HepG2 (cell line): ENCODE data around the gene ADAMTS2. TPM values are rescaled to one million over a fixed set of nuclear protein-coding genes. Genes with fewer than 3 reads are reported as not detected.

Source experiments
- ATAC-seq: fragments of 200-7000 bp; cut with Tn5 transposase; 3 replicates; pipeline ENCODE4 v1.9.1; 2020; ENCODE audit warnings: mild to moderate bottlenecking, moderate library complexity
- BruUV-seq: library from RNA; stranded (reverse); fragments of 400-500 nt; replicated peaks from 2 replicates; lab custom pipeline; 2021; lab: Mats Ljungman, UMichigan
- CTCF ChIA-PET: fragments of 300-600 bp; formaldehyde crosslinking; extraction: SDS; loops from one replicate; lab custom pipeline; 2021; ENCODE audit warnings: low total read pairs, inconsistent platforms, low intra/inter-chr PET ratio; lab: Yijun Ruan, JAX
- POLR2A ChIA-PET: fragments of 350-600 bp; sonication (Branson Sonifier 250); formaldehyde crosslinking; loops from one replicate; lab custom pipeline; 2020; ENCODE audit warnings: antibody characterized with exemption, inconsistent platforms; lab: Yijun Ruan, JAX
- DNase-seq: peaks from one replicate; pipeline ENCODE4 v3.0.0-alpha.2; 2015; ENCODE audit warnings: low spot score
- FAIRE-seq: peaks from 3 replicates; lab custom pipeline; 2011; peaks lifted over from hg19 to GRCh38; lab: Jason Lieb, UNC
- H2AFZ ChIP-seq: one replicate; pipeline ENCODE4 v1.6.1; 2011; ENCODE audit warnings: low read length, inconsistent platforms
- H3K27ac ChIP-seq: fragments of 300-600 bp; 3 replicates; pipeline ENCODE4 v1.8.0; 2011; ENCODE audit warnings: mixed run types, mild to moderate bottlenecking, mixed read lengths, low read length, inconsistent platforms; ENCODE audit not compliant: insufficient read depth; ENCODE audit errors: extremely low read length
- H3K27me3 ChIP-seq, 2 experiments: fragments of 200-600 bp in 1 of 2; 2 replicates in 1 of 2; 3 replicates in 1 of 2; pipeline versions ENCODE4 v1.6.0 to v1.8.0; 2011; ENCODE audit warnings: low read length in 2 of 2, mild to moderate bottlenecking in 2 of 2, moderate library complexity in 2 of 2, inconsistent platforms in 1 of 2; ENCODE audit not compliant: insufficient read depth in 2 of 2, control insufficient read depth in 1 of 2
- H3K36me3 ChIP-seq, 2 experiments: fragments of 200-600 bp in 1 of 2; replicated peaks in 1 of 2; 2 replicates in 1 of 2; 3 replicates in 1 of 2; pipeline versions ENCODE4 v1.5.1 to v1.8.0; 2011; ENCODE audit warnings: low read length in 2 of 2, inconsistent platforms in 1 of 2; ENCODE audit not compliant: insufficient read depth in 2 of 2, control insufficient read depth in 1 of 2
- H3K4me1 ChIP-seq: 2 replicates; pipeline ENCODE4 v1.5.1; 2012; ENCODE audit warnings: low read length, inconsistent platforms; ENCODE audit not compliant: insufficient read depth
- H3K4me2 ChIP-seq: 2 replicates; pipeline ENCODE4 v1.6.0; 2011; ENCODE audit warnings: low read depth, low read length, inconsistent platforms
- H3K4me3 ChIP-seq, 3 experiments: fragments of 200-600 bp in 1 of 3; sonication (generic), shearing (Covaris generic) in 1 of 3; replicated peaks in 1 of 3; 2 replicates each; pipeline ENCODE4 v1.5.1; 2011 to 2016; ENCODE audit warnings: low read length in 3 of 3, inconsistent platforms in 2 of 3, low read depth in 2 of 3, mild to moderate bottlenecking in 2 of 3, control low read depth in 1 of 3, mixed read lengths in 1 of 3; ENCODE audit not compliant: insufficient read depth in 1 of 3
- H3K79me2 ChIP-seq: one replicate; pipeline ENCODE4 v1.6.1; 2011; ENCODE audit warnings: low read length, inconsistent platforms; ENCODE audit not compliant: insufficient read depth
- H3K9ac ChIP-seq: 2 replicates; pipeline ENCODE4 v1.6.0; 2011; ENCODE audit warnings: mild to moderate bottlenecking, low read depth, low read length, inconsistent platforms; ENCODE audit not compliant: insufficient read depth
- H3K9me3 ChIP-seq: 2 replicates; pipeline ENCODE4 v1.5.1; 2012; ENCODE audit warnings: mild to moderate bottlenecking, low read length
- H4K20me1 ChIP-seq: 2 replicates; pipeline ENCODE4 v1.6.0; 2011; ENCODE audit warnings: inconsistent platforms, mild to moderate bottlenecking, low read length, moderate library complexity; ENCODE audit not compliant: insufficient read depth
- ATF7-NPFF ChIP-seq: sonication (generic); formaldehyde crosslinking; IDR thresholded peaks from 2 replicates; pipeline ENCODE4 v1.8.1; 2023; ENCODE audit warnings: mild to moderate bottlenecking, low read depth, missing genetic modification reagents, moderate library complexity
- SIX4 ChIP-seq: sonication (generic); formaldehyde crosslinking; IDR thresholded peaks from 2 replicates; pipeline ENCODE4 v1.4.0; 2020; ENCODE audit warnings: missing genetic modification reagents
- ZEB1 ChIP-seq: IDR thresholded peaks from 2 replicates; pipeline ENCODE4 v1.6.1; 2012; ENCODE audit warnings: mild to moderate bottlenecking, low read depth, inconsistent platforms; ENCODE audit not compliant: insufficient replicate concordance
- ZNF317 ChIP-seq: sonication (generic); formaldehyde crosslinking; IDR thresholded peaks from 2 replicates; pipeline ENCODE4 v1.5.0; 2020; ENCODE audit warnings: mild to moderate bottlenecking, missing genetic modification reagents
- ZNF446 ChIP-seq: sonication (generic); formaldehyde crosslinking; IDR thresholded peaks from 2 replicates; pipeline ENCODE4 v1.5.0; 2020; ENCODE audit warnings: mild to moderate bottlenecking, missing genetic modification reagents
- ZNF724P ChIP-seq: sonication (generic); formaldehyde crosslinking; IDR thresholded peaks from 2 replicates; pipeline ENCODE4 v1.8.0; 2022; ENCODE audit warnings: missing genetic modification reagents, borderline replicate concordance
- ZNF83 ChIP-seq: sonication (generic); formaldehyde crosslinking; IDR thresholded peaks from 2 replicates; pipeline ENCODE4 v1.4.0; 2020; ENCODE audit warnings: missing genetic modification reagents, mild to moderate bottlenecking, borderline replicate concordance
- WGBS: methylation state at CpG from one replicate; pipeline ENCODE4 v1.1.6; 2017; ENCODE audit warnings: low lambda C conversion rate; 5-methylcytosine and 5-hydroxymethylcytosine counted together
- in situ Hi-C: cut with HindIII; loops from 2 replicates; pipeline ENCODE4 v1.10.0; 2017; ENCODE audit warnings: low pct_unique_long_range_greater_than_20kb; ENCODE audit not compliant: extremely low pct_ligation_motif_present
- intact Hi-C: fragments of 100-400 bp; cut with micrococcal nuclease; formaldehyde crosslinking; loops from one replicate; pipeline ENCODE4 v1.10.0; 2022; ENCODE audit not compliant: unreplicated experiment
- polyA plus RNA-seq, 8 experiments: library from polyadenylated mRNA; depleted of rRNA in 3 of 8; stranded (reverse) in 7 of 8; unstranded in 1 of 8; fragments of >200 nt; fragmentation: Illumina TruSeq in 4 of 8; extraction: Trizol in 4 of 8; gene quantifications; 2 replicates each; pipeline versions ENCODE4 v1.2.1 to v1.2.3, GENCODE V29; 2011 to 2016; ENCODE audit warnings: low read depth in 4 of 8, missing spikeins in 1 of 8, mixed read lengths in 1 of 8; ENCODE audit not compliant: insufficient read depth in 1 of 8
- total RNA-seq, 5 experiments: library from RNA; depleted of rRNA; stranded (reverse); fragments of >200 nt; fragmentation: Illumina TruSeq; extraction: Trizol; gene quantifications; 2 replicates each; pipeline ENCODE4 v1.2.3, GENCODE V29; 2016; ENCODE audit warnings: low read depth in 1 of 5
- TF ChIP-seq, protein P1 (sequence below): sonication (generic); formaldehyde crosslinking; IDR thresholded peaks from 2 replicates; pipeline ENCODE4 v1.5.1; 2020; ENCODE audit warnings: mild to moderate bottlenecking, missing genetic modification reagents, moderate library complexity
- TF ChIP-seq, protein P2 (sequence below): sonication (generic); formaldehyde crosslinking; IDR thresholded peaks from 2 replicates; pipeline ENCODE4 v1.4.0; 2020; ENCODE audit warnings: low read depth, mild to moderate bottlenecking, missing genetic modification reagents
- TF ChIP-seq, protein P3 (sequence below): sonication (generic); formaldehyde crosslinking; IDR thresholded peaks from 2 replicates; pipeline ENCODE4 v1.5.0; 2020; ENCODE audit warnings: missing genetic modification reagents
- TF ChIP-seq, protein P4 (sequence below): sonication (generic); formaldehyde crosslinking; IDR thresholded peaks from 2 replicates; pipeline ENCODE4 v1.8.0; 2022; ENCODE audit warnings: missing genetic modification reagents, mild to moderate bottlenecking, borderline replicate concordance
- TF ChIP-seq, protein P5 (sequence below): IDR thresholded peaks from 2 replicates; pipeline ENCODE4 v1.6.1; 2016; ENCODE audit warnings: missing biosample characterization, missing genetic modification reagents, low read depth

ADAMTS2 gene
- total and polyA plus RNA-seq, 2 of the 13 experiments (the other 11 are each of a cell fraction or from before 2014, with no cell fraction given): 0.24 to 3.5 TPM

DNA sequence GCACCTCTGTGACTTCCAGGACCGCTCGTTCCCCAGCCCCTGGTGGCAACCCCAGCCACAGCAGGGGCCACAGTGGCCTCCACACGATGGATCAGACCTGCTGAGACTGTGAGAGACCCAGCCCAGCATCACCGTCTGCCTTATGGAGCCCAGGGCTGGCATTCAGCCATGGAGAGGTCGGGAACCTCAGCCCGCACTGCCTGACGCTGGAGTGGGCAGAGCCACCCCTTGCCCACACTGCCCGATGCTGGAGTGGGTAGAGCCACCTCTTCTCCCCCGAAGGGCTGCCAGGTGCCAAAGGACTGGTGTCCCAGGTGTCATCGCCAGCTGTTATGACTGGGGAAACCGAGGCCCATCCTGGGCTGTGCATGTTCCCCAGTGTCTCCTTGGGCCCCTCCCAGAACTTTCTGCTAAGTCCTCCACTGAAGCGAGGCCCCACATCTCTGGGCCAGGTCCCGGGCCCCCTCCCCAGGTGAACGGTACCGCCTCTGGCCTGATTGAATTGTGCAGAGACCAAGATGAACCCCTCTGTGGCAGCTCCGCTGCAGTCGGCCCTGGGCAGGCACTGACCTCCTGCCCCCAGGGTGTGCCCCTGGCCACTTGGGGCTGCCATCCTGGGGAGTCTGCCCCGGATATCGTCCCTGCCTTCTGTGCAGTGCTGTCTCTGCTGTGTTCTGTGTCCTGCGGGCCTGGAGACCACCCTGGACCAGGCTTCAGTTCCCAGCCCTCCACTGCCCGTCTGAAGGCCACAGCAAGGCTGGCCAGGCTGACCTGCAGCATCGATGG, 137.1 kb downstream of the ADAMTS2 start (continued):
- TF ChIP-seq, protein P1, sequence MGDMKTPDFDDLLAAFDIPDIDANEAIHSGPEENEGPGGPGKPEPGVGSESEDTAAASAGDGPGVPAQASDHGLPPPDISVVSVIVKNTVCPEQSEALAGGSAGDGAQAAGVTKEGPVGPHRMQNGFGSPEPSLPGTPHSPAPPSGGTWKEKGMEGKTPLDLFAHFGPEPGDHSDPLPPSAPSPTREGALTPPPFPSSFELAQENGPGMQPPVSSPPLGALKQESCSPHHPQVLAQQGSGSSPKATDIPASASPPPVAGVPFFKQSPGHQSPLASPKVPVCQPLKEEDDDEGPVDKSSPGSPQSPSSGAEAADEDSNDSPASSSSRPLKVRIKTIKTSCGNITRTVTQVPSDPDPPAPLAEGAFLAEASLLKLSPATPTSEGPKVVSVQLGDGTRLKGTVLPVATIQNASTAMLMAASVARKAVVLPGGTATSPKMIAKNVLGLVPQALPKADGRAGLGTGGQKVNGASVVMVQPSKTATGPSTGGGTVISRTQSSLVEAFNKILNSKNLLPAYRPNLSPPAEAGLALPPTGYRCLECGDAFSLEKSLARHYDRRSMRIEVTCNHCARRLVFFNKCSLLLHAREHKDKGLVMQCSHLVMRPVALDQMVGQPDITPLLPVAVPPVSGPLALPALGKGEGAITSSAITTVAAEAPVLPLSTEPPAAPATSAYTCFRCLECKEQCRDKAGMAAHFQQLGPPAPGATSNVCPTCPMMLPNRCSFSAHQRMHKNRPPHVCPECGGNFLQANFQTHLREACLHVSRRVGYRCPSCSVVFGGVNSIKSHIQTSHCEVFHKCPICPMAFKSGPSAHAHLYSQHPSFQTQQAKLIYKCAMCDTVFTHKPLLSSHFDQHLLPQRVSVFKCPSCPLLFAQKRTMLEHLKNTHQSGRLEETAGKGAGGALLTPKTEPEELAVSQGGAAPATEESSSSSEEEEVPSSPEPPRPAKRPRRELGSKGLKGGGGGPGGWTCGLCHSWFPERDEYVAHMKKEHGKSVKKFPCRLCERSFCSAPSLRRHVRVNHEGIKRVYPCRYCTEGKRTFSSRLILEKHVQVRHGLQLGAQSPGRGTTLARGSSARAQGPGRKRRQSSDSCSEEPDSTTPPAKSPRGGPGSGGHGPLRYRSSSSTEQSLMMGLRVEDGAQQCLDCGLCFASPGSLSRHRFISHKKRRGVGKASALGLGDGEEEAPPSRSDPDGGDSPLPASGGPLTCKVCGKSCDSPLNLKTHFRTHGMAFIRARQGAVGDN (CRISPR knock-in tag): no peak
- no peak for TF ChIP-seq ZNF317 (CRISPR knock-in tag)

DNA sequence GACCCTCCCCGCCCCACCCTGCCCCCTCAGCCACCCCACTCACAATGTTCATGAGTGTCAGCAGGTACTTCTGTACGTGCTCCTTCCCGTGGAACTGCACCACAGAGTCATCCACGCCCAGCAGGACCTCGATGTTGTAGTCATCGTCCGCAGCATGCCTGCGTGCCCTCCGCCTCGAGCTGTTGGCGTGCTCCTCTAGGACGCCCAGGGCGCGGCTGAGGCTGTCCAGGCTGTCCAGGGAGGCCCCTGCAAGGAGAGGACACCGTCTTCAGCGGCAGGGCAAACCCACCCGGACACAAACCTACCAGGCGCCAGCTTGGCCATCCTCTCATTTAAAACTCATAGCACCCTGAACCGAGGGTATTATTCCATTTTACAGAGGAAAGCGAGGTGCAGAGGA, 137.8 kb downstream of the ADAMTS2 start:
- no peak overlapping the region for H3K4me3 ChIP-seq
- intact Hi-C loops (no loop called here), in situ Hi-C loops (no loop called here)
- no peak overlapping the region for H3K27ac ChIP-seq
- no peak overlapping the region for H2AFZ ChIP-seq
- no TSS peak for BruUV-seq
- H3K36me3 ChIP-seq: no peaks in the 10 kb centered on the region
- H3K79me2 ChIP-seq: no peaks in the 10 kb centered on the region
- H3K4me2 ChIP-seq: no peak overlapping the region
- no peaks in the 10 kb centered on the region for H3K9me3 ChIP-seq
- no peak overlapping the region for H3K9ac ChIP-seq
- ATAC-seq (no peak), DNase-seq (no peak), FAIRE-seq (no peak)
- ChIA-PET CTCF (no interaction called here), POLR2A (no interaction called here)
- H3K4me1 ChIP-seq: no peaks in the 10 kb centered on the region
- peaks cover 8 to 50% of the 10 kb centered on the region in 2 experiments for H3K27me3 ChIP-seq
- 7% methylated on average over 6 of the region's 20 CpGs for WGBS
- H4K20me1 ChIP-seq: no peaks in the 10 kb centered on the region
- no peak for TF ChIP-seq ZNF724P (CRISPR knock-in tag)
- TF ChIP-seq ZNF446 (CRISPR knock-in tag): no peak
- TF ChIP-seq, protein P2, sequence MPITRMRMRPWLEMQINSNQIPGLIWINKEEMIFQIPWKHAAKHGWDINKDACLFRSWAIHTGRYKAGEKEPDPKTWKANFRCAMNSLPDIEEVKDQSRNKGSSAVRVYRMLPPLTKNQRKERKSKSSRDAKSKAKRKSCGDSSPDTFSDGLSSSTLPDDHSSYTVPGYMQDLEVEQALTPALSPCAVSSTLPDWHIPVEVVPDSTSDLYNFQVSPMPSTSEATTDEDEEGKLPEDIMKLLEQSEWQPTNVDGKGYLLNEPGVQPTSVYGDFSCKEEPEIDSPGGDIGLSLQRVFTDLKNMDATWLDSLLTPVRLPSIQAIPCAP: no peak
- no peak for TF ChIP-seq ATF7-NPFF (CRISPR knock-in tag)
- no peak for TF ChIP-seq ZEB1
- TF ChIP-seq, protein P3, sequence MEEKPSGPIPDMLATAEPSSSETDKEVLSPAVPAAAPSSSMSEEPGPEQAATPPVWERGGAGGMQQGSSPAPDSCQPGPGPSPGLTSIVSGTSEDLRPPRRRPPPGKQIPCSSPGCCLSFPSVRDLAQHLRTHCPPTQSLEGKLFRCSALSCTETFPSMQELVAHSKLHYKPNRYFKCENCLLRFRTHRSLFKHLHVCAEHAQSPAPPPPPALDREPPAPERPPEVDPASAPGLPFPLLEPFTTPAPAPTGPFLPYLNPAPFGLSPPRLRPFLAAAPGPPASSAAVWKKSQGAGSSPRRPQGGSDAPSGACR: no peak
- TF ChIP-seq ZNF83 (CRISPR knock-in tag): no peak
- TF ChIP-seq, protein P4, sequence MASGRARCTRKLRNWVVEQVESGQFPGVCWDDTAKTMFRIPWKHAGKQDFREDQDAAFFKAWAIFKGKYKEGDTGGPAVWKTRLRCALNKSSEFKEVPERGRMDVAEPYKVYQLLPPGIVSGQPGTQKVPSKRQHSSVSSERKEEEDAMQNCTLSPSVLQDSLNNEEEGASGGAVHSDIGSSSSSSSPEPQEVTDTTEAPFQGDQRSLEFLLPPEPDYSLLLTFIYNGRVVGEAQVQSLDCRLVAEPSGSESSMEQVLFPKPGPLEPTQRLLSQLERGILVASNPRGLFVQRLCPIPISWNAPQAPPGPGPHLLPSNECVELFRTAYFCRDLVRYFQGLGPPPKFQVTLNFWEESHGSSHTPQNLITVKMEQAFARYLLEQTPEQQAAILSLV (CRISPR knock-in tag): no peak
- TF ChIP-seq, protein P5, sequence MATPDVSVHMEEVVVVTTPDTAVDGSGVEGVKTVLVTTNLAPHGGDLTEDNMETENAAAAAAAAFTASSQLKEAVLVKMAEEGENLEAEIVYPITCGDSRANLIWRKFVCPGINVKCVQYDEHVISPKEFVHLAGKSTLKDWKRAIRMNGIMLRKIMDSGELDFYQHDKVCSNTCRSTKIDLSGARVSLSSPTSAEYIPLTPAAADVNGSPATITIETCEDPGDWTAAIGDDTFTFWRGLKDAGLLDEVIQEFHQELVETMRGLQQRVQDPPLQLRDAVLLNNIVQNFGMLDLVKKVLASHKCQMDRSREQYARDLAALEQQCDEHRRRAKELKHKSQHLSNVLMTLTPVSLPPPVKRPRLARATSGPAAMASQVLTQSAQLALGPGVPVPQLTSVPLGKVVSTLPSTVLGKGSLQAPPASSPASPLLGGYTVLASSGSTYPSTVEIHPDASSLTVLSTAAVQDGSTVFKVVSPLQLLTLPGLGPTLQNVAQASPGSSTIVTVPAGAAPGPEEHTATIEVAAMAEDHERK (CRISPR knock-in tag): no peak
- no peak for TF ChIP-seq SIX4
